ENCODE data around the gene TYRO3. TPM values are rescaled to one million over a fixed set of nuclear protein-coding genes. Genes with fewer than 3 reads are reported as not detected.
"Not testable (repeated sequence)": the region's sequence is repeated elsewhere in the genome, so short reads cannot be mapped to it uniquely, and the experiment has no call there.

Gene TYRO3
- total RNA-seq, 1 donor from 2014 or later: 1.5 TPM

- ATAC-seq: no peak
- DNase-seq (ENCODE audit: low spot score): no peak
Observed at GRCh38 chr15:41572866-41573265, 13.9 kb downstream of the TYRO3 start.

GRCh38 chr15:41573396-41573795, 14.4 kb downstream of the TYRO3 start:
- DNase-seq (ENCODE audit: low spot score) (no peak), ATAC-seq (no peak)

- DNase-seq (ENCODE audit: low spot score): no peak
- no peak for ATAC-seq
Observed at GRCh38 chr15:41574158-41574557, 15.1 kb downstream of the TYRO3 start.

- no peak for DNase-seq (ENCODE audit: low spot score)
- no peak for ATAC-seq
Observed at GRCh38 chr15:41575282-41575681, 16.3 kb downstream of the TYRO3 start.

GRCh38 chr15:41577863-41578735, 19.1 kb downstream of the TYRO3 start:
- DNase-seq (ENCODE audit: low spot score): no peak
- peak; percentile 23 for ATAC-seq

GRCh38 chr15:41578736-41579383, 19.8 kb downstream of the TYRO3 start:
- DNase-seq (ENCODE audit: low spot score): no peak
- ATAC-seq: no peak

- DNase-seq (ENCODE audit: low spot score): no peak
- ATAC-seq: no peak
Observed at GRCh38 chr15:41581110-41581509, 22.1 kb downstream of the TYRO3 start.

GRCh38 chr15:41583795-41584194, 24.8 kb downstream of the TYRO3 start:
- no peak for DNase-seq (ENCODE audit: low spot score)
- ATAC-seq: no peak

- DNase-seq (ENCODE audit: low spot score): no peak
- no peak for ATAC-seq
Observed at GRCh38 chr15:41584636-41585126, 25.7 kb downstream of the TYRO3 start.

GRCh38 chr15:41585127-41586047, 26.4 kb downstream of the TYRO3 start:
- ATAC-seq: peak; percentile 90
- DNase-seq (ENCODE audit: low spot score): peak; percentile 62

- DNase-seq (ENCODE audit: low spot score); ATAC-seq: not testable (repeated sequence)
Observed at GRCh38 chr15:41586531-41587282, 27.7 kb downstream of the TYRO3 start.

GRCh38 chr15:41589018-41589417, 30.0 kb downstream of the TYRO3 start:
- not testable (repeated sequence) for ATAC-seq; DNase-seq (ENCODE audit: low spot score)

GRCh38 chr15:41589571-41589970, 30.6 kb downstream of the TYRO3 start:
- not testable (repeated sequence) for DNase-seq (ENCODE audit: low spot score); ATAC-seq

GRCh38 chr15:41591217-41591616, 32.2 kb downstream of the TYRO3 start:
- not testable (repeated sequence) for DNase-seq (ENCODE audit: low spot score); ATAC-seq

GRCh38 chr15:41592718-41593117, 33.7 kb downstream of the TYRO3 start:
- not testable (repeated sequence) for DNase-seq (ENCODE audit: low spot score); ATAC-seq

- no peak for ATAC-seq
- DNase-seq (ENCODE audit: low spot score): no peak
Observed at GRCh38 chr15:41594801-41595746, 36.1 kb downstream of the TYRO3 start.

- DNase-seq (ENCODE audit: low spot score) (no peak), ATAC-seq (no peak)
Observed at GRCh38 chr15:41596972-41597371, 38.0 kb downstream of the TYRO3 start.

GRCh38 chr15:41597787-41598186, 38.8 kb downstream of the TYRO3 start:
- no peak for ATAC-seq
- DNase-seq (ENCODE audit: low spot score): no peak

GRCh38 chr15:41599061-41599460, 40.0 kb downstream of the TYRO3 start:
- DNase-seq (ENCODE audit: low spot score) (no peak), ATAC-seq (no peak)

Data from left lobe of liver (tissue), 2 donors.